Neural progenitor cell (in vitro differentiated cells): ENCODE data around the gene SLF2.

Source experiments
- CTCF ChIP-seq: fragments of 200-600 bp; sonication (generic); IDR thresholded peaks from 2 replicates; pipeline ENCODE4 v1.5.1; 2017; ENCODE audit warnings: antibody characterized with exemption, mild to moderate bottlenecking
- EZH2 ChIP-seq: fragments of 200-600 bp; sonication (generic); IDR thresholded peaks from 2 replicates; pipeline ENCODE4 v1.6.1; 2017; ENCODE audit warnings: antibody characterized with exemption, mild to moderate bottlenecking, moderate library complexity

GRCh38 chr10:100981178-100981772 lies 68.5 kb downstream of the SLF2 start:
- TF ChIP-seq CTCF (no peak), EZH2 (no peak)
